ENCODE results near the gene UEVLD. TPM values are rescaled to one million over a fixed set of nuclear protein-coding genes. Genes with fewer than 3 reads are reported as not detected.
A peak's percentile ranks its signal among the peaks of the same experiment; 100 is the strongest.

The UEVLD gene
- total RNA-seq, 1 experiment from 2014 or later: 11.0 TPM

GRCh38 chr11:18548001-18548400 lies 40.5 kb downstream of the UEVLD start:
- Histone ChIP-seq H3K36me3 (replicated peaks; ENCODE audit: control insufficient read depth, insufficient read depth, low read length) (no peaks in the 10 kb centered on the region; the same call in 1 of the 2 replicates), H3K27me3 (ENCODE audit: control insufficient read depth, insufficient read depth, low read length) (no peaks in the 10 kb centered on the region), H3K4me3 (ENCODE audit: insufficient read depth, low read depth, low read length) (no peak overlapping the region)
- DNase-seq: no peak

DNA sequence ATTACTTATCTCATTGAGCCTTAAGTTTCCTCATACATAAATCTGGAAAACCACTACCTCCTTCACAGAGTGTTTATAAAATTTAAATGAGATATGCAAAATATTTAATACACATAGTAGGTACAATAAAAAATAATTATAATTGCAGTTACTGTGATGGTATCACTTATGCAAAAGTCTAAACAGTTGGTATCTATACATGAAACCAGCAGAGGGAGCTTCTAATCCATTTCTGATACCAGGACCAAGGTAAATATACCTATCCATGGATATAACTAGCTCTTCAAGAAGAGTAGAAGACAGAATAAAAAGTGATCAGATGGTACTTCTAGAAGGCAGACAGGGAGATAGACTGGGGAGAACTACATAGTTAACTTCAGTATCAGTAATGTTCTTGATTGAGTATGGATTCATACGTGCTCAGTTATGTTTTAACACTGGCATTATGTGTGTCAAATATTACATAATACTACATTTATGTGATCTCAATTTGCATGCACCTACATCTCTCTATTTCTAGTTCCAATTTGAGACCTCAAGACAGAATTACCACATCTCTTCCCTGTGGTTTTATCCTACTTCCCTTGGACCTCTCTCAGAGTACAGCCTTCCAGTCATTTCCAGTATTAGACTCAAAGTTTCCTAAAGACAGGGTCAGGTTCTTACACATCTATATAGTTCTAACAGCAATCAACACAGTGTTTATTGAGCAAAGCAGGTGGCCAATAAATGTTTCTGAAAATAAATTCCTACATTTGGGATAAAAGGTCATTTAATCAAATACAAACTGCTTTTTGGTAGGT lies 48.1 kb downstream of the UEVLD start:
- H3K27me3 ChIP-seq (ENCODE audit: control insufficient read depth, insufficient read depth, low read length): no peaks in the 10 kb centered on the region
- no peak overlapping the region for H3K4me3 ChIP-seq (ENCODE audit: insufficient read depth, low read depth, low read length)
- DNase-seq: peak; percentile 29
- no peaks in the 10 kb centered on the region for H3K36me3 ChIP-seq (replicated peaks; ENCODE audit: control insufficient read depth, insufficient read depth, low read length)

GRCh38 chr11:18536209-18536608 lies 52.3 kb downstream of the UEVLD start:
- H3K27me3 ChIP-seq (ENCODE audit: control insufficient read depth, insufficient read depth, low read length): no peaks in the 10 kb centered on the region
- H3K4me3 ChIP-seq (ENCODE audit: insufficient read depth, low read depth, low read length): no peak overlapping the region
- H3K36me3 ChIP-seq (replicated peaks; ENCODE audit: control insufficient read depth, insufficient read depth, low read length): no peaks in the 10 kb centered on the region
- DNase-seq: no peak

GRCh38 chr11:18534245-18534644 lies 54.3 kb downstream of the UEVLD start:
- no peaks in the 10 kb centered on the region for H3K36me3 ChIP-seq (replicated peaks; ENCODE audit: control insufficient read depth, insufficient read depth, low read length)
- no peak for DNase-seq
- no peak overlapping the region for H3K4me3 ChIP-seq (ENCODE audit: insufficient read depth, low read depth, low read length)
- no peaks in the 10 kb centered on the region for H3K27me3 ChIP-seq (ENCODE audit: control insufficient read depth, insufficient read depth, low read length)

DNA sequence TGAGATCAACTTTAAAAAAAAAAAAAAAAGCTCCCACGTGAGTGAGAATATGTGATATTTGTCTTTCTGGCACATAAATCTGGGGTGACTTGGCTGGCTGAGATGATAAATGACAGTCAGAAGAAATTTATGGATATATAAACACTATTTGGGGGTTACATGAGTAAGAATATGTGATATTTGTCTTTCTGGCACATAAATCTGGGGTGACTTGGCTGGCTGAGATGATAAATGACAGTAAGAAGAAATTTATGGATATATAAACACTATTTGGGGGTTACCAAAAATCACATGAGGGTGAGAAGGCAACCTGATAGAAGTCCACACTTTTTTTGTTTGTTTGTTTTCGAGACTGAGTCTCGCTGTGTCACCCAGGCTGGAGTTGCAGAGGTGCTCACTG lies 55.2 kb downstream of the UEVLD start:
- no peak for DNase-seq
- Histone ChIP-seq H3K4me3 (ENCODE audit: insufficient read depth, low read depth, low read length) (no peak overlapping the region), H3K27me3 (ENCODE audit: control insufficient read depth, insufficient read depth, low read length) (no peaks in the 10 kb centered on the region), H3K36me3 (replicated peaks; ENCODE audit: control insufficient read depth, insufficient read depth, low read length) (no peaks in the 10 kb centered on the region)

DNA sequence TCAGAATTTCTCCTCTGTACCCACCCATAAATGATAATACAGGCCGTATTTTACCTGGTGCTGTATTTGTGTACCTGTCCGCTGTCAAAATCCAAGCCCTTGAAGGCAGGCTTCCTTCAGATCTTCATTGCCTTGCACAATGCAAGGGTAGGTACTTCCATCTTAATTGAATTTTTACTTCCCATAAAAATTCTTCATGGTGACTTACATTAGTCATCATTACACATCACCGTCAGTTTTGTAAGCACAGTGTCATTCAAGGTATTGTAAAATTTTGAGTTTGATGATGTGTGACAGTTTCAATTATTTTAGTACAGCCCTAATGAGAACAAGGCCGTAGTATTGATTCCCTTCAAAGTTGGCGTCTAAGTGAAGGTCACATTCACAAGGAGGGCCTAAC lies 61.0 kb downstream of the UEVLD start:
- H3K4me3 ChIP-seq (ENCODE audit: insufficient read depth, low read depth, low read length): peak overlapping the region; percentile 92
- H3K27me3 ChIP-seq (ENCODE audit: control insufficient read depth, insufficient read depth, low read length): no peaks in the 10 kb centered on the region
- DNase-seq: no peak
- H3K36me3 ChIP-seq (replicated peaks; ENCODE audit: control insufficient read depth, insufficient read depth, low read length): peaks cover 2% of the 10 kb centered on the region; the same call in 1 of the 2 replicates

DNA sequence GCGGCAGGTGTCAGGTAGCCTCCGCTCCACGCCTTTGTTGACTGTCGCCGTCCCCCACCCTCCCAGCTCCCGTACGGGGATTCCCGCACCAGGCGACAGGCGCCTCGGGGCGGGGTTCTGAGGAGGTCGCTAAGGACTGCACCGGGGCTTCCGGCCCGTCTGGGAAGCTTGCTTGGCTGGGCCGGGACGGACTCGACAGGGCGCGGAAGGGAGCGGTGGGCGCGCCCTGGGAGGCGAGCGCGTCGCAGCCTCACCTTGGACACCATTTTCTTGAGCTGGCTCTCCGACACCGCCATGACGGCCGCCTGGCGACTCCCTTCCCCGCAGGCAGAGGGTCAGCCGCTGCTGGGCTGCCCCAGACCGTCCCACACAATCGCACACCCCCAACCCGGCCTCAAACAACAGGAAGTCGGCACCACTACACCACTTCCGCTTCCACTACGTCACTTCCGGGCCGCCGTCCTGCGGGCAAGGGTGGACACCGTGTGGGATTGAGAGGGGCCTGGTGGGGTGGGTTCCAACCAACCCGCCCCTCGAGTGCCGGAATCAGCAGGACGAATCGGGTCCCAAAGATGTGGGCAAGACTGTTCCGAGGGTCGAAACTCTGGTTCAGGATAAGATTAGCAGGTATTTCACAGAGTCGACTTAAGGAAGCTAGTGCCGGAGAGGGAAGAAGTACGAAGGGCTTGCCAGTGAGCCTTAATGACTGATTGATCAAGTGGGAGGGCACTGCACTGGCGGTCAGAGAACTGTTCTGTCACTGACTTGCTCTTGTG lies 61.8 kb downstream of the UEVLD start, which contains the start of gene TSG101:
Gene TSG101 (minus strand): TSS at position 422 of the 776 bp plus-strand sequence. CDS start 126 bp downstream, at position 296.
- Histone ChIP-seq H3K36me3 (replicated peaks; ENCODE audit: control insufficient read depth, insufficient read depth, low read length) (peaks cover 2% of the 10 kb centered on the region; the same call in 1 of the 2 replicates), H3K27me3 (ENCODE audit: control insufficient read depth, insufficient read depth, low read length) (no peaks in the 10 kb centered on the region), H3K4me3 (ENCODE audit: insufficient read depth, low read depth, low read length) (peak within 1 kb of the TSS; percentile 92)
- DNase-seq: peak; percentile 91

GRCh38 chr11:18526130-18526520 lies 62.4 kb downstream of the UEVLD start:
- no peak for DNase-seq
- Histone ChIP-seq H3K4me3 (ENCODE audit: insufficient read depth, low read depth, low read length) (peak overlapping the region; percentile 92), H3K27me3 (ENCODE audit: control insufficient read depth, insufficient read depth, low read length) (no peaks in the 10 kb centered on the region), H3K36me3 (replicated peaks; ENCODE audit: control insufficient read depth, insufficient read depth, low read length) (peaks cover 2% of the 10 kb centered on the region; the same call in 1 of the 2 replicates)

GRCh38 chr11:18524248-18524647 lies 64.3 kb downstream of the UEVLD start:
- no peaks in the 10 kb centered on the region for H3K27me3 ChIP-seq (ENCODE audit: control insufficient read depth, insufficient read depth, low read length)

DNA sequence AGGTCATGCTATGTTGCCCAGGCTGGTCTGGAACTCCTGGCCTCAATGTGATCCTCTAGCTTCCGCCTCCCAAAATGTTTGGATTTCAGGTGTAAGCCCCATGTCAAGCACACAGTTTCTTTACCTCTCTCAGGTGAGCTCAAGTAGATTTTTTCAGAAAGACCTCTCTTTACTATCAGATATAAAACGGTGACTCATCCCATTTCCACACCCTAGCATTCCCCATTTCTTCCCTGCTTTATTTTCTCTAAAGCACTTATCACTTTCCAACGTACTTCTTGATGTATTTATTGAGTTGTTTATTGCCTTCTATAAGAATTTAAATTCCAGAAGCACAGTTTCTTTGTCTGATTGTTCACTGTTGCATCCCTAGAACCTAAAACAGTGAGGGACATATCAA lies 65.5 kb downstream of the UEVLD start:
- H3K27me3 ChIP-seq (ENCODE audit: control insufficient read depth, insufficient read depth, low read length): no peaks in the 10 kb centered on the region
- H3K4me3 ChIP-seq (ENCODE audit: insufficient read depth, low read depth, low read length): no peak overlapping the region
- peaks cover 2% of the 10 kb centered on the region; the same call in 1 of the 2 replicates for H3K36me3 ChIP-seq (replicated peaks; ENCODE audit: control insufficient read depth, insufficient read depth, low read length)
- DNase-seq: no peak

More at GRCh38 chr11:18524248-18524647, 64.3 kb downstream of the UEVLD start:
- DNase-seq: no peak
- H3K4me3 ChIP-seq (ENCODE audit: insufficient read depth, low read depth, low read length): no peak overlapping the region
- peaks cover 2% of the 10 kb centered on the region; the same call in 1 of the 2 replicates for H3K36me3 ChIP-seq (replicated peaks; ENCODE audit: control insufficient read depth, insufficient read depth, low read length)

DNA sequence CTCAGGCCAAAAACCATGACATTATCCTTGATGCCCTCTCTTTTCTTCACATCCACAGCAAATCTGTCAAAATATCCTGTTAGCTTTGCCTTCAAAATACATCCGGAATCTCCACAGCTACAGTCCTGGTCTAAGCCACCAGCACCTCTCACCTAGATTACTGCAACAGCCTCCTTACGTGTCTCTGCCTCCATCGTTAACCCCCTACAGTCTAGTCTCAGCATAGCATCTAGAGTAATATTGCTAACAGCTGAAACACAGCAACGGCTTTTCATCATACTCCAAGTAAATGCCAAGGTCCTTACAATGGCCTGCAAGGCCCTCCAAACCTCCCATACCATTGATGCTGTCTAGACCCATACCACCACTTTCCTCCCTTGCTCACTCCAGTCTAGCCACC lies 66.1 kb downstream of the UEVLD start:
- DNase-seq: peak; percentile 19
- Histone ChIP-seq H3K27me3 (ENCODE audit: control insufficient read depth, insufficient read depth, low read length) (no peaks in the 10 kb centered on the region), H3K4me3 (ENCODE audit: insufficient read depth, low read depth, low read length) (no peak overlapping the region), H3K36me3 (replicated peaks; ENCODE audit: control insufficient read depth, insufficient read depth, low read length) (peaks cover 3% of the 10 kb centered on the region; the same call in 1 of the 2 replicates)

GRCh38 chr11:18521122-18521521 lies 67.4 kb downstream of the UEVLD start:
- no peak for DNase-seq
- no peaks in the 10 kb centered on the region for H3K27me3 ChIP-seq (ENCODE audit: control insufficient read depth, insufficient read depth, low read length)
- no peak overlapping the region for H3K4me3 ChIP-seq (ENCODE audit: insufficient read depth, low read depth, low read length)
- H3K36me3 ChIP-seq (replicated peaks; ENCODE audit: control insufficient read depth, insufficient read depth, low read length): peaks cover 3% of the 10 kb centered on the region; the same call in 1 of the 2 replicates

GRCh38 chr11:18502352-18502751 lies 86.2 kb downstream of the UEVLD start:
- Histone ChIP-seq H3K36me3 (replicated peaks; ENCODE audit: control insufficient read depth, insufficient read depth, low read length) (peaks cover 10% of the 10 kb centered on the region), H3K27me3 (ENCODE audit: control insufficient read depth, insufficient read depth, low read length) (no peaks in the 10 kb centered on the region)

DNA sequence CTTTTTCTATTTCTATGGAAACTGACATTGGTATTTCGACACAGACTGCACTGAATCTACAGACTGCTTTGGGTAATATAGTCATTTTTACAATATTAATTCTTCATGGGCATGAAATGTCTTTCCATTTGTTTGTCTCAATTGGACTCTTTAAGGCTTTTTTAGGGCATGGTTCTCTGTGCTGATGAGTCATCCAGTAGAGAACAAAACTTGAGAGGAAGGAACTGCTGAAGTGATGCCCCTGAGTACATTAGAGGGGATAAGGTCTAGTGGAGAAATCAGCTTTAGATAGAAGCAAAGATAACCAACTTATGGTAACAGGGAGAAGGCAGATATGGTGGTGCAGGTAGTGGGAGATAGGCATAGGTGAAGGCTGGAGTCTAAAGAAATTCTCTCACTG lies 86.9 kb downstream of the UEVLD start:
- H3K36me3 ChIP-seq (replicated peaks; ENCODE audit: control insufficient read depth, insufficient read depth, low read length): peaks cover 10% of the 10 kb centered on the region
- no peak overlapping the region for H3K4me3 ChIP-seq (ENCODE audit: insufficient read depth, low read depth, low read length)
- no peaks in the 10 kb centered on the region for H3K27me3 ChIP-seq (ENCODE audit: control insufficient read depth, insufficient read depth, low read length)
- DNase-seq: no peak

More at GRCh38 chr11:18502352-18502751, 86.2 kb downstream of the UEVLD start:
- no peak overlapping the region for H3K4me3 ChIP-seq (ENCODE audit: insufficient read depth, low read depth, low read length)
- no peak for DNase-seq

GRCh38 chr11:18498039-18498438 lies 90.5 kb downstream of the UEVLD start:
- DNase-seq: no peak
- Histone ChIP-seq H3K4me3 (ENCODE audit: insufficient read depth, low read depth, low read length) (no peak overlapping the region), H3K27me3 (ENCODE audit: control insufficient read depth, insufficient read depth, low read length) (no peaks in the 10 kb centered on the region), H3K36me3 (replicated peaks; ENCODE audit: control insufficient read depth, insufficient read depth, low read length) (peaks cover 10% of the 10 kb centered on the region)

Measured in H7 (cell line).